ENCODE data around the gene B3GALT2.

Gene B3GALT2

GRCh38 chr1:193181536-193181935, 4.9 kb downstream of the B3GALT2 start:
- no peak for DNase-seq

GRCh38 chr1:193179094-193179493, 7.3 kb downstream of the B3GALT2 start:
- no peak for DNase-seq

- DNase-seq, result no peak
Observed at GRCh38 chr1:193176788-193177187, 9.6 kb downstream of the B3GALT2 start.

- no peak for DNase-seq
Observed at GRCh38 chr1:193176113-193176512, 10.3 kb downstream of the B3GALT2 start.

GRCh38 chr1:193157360-193157759, 29.1 kb downstream of the B3GALT2 start:
- no peak for DNase-seq

- DNase-seq, result no peak
Observed at GRCh38 chr1:193156822-193157142, 29.6 kb downstream of the B3GALT2 start.

- no peak for DNase-seq
Observed at GRCh38 chr1:193156117-193156821, 30.1 kb downstream of the B3GALT2 start.

- no peak for DNase-seq
Observed at GRCh38 chr1:193144999-193145398, 41.4 kb downstream of the B3GALT2 start.

GRCh38 chr1:193144361-193144938, 42.0 kb downstream of the B3GALT2 start:
- DNase-seq, result no peak

GRCh38 chr1:193143285-193143684, 43.1 kb downstream of the B3GALT2 start:
- DNase-seq, result no peak

- no peak for DNase-seq
Observed at GRCh38 chr1:193142409-193142808, 44.0 kb downstream of the B3GALT2 start.

GRCh38 chr1:193141804-193142203, 44.6 kb downstream of the B3GALT2 start:
- DNase-seq, result no peak

GRCh38 chr1:193140254-193140653, 46.2 kb downstream of the B3GALT2 start:
- DNase-seq, result no peak

DNA sequence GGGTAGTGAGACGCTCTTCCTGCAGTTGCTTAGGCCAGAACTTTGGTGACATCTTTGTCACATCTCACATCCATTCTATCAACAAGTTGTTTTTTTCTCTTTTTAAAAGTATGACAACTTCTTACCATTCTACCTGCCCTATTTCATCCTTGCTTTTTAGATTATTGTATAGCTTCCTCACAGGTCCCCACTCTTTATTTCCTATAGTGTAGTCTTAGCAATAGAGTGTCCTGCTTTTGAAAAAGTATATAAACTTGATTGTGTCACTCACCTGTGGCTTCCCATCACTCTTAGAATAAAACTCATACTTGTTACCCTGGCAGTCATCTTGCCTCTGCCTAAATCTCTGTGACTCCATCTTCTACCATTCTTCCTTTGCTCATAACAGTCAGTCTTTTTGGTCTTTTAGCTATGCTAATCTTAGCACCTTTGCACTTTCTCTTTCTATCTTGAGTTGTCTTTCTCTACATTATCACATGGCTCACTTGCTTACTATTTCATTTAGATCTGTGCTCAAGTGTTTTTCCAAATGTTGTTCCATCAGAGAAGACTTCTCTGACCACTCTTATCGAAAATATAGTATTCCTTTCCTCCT, 55.0 kb downstream of the B3GALT2 start:
- no peak for DNase-seq
